Heart right ventricle (tissue), 16 donors: Measurements from ENCODE around the gene CDC27. TPM values are rescaled to one million over a fixed set of nuclear protein-coding genes. Genes with fewer than 3 reads are reported as not detected.
"Not testable (repeated sequence)": the region's sequence is repeated elsewhere in the genome, so short reads cannot be mapped to it uniquely, and the experiment has no call there.

Experiments used
- ATAC-seq, 8 donors: fragments of 200-7000 bp; cut with Tn5 transposase; one replicate each; pipeline ENCODE4 v1.9.1; 2020; ENCODE audit warnings: mild to moderate bottlenecking in 8 of 8, moderate library complexity in 8 of 8, moderate number of reproducible peaks in 1 of 8
- DNase-seq, 2 donors: peaks; one replicate each; pipeline ENCODE4 v3.0.0-alpha.2; 2020
- H3K27ac ChIP-seq, 10 donors: fragments of 200-600 bp; sonication (generic) in 2 of 10; one replicate each; pipeline versions ENCODE4 v1.5.0 to v1.8.0; 2020 to 2022; ENCODE audit warnings: mild to moderate bottlenecking in 3 of 10
- H3K27me3 ChIP-seq, 7 donors: fragments of 200-600 bp; one replicate each; pipeline ENCODE4 v1.8.0; 2021 to 2022; ENCODE audit warnings: mild to moderate bottlenecking in 2 of 7
- H3K36me3 ChIP-seq, 9 donors: fragments of 200-600 bp; sonication (generic) in 1 of 9; one replicate each; pipeline versions ENCODE4 v1.5.0 to v1.8.0; 2020 to 2022; ENCODE audit warnings: mild to moderate bottlenecking in 2 of 9
- H3K4me1 ChIP-seq, 9 donors: fragments of 200-600 bp; sonication (generic) in 1 of 9; one replicate each; pipeline versions ENCODE4 v1.5.0 to v1.8.0; 2020 to 2022; ENCODE audit warnings: mild to moderate bottlenecking in 4 of 9
- H3K4me3 ChIP-seq, 10 donors: fragments of 200-600 bp; sonication (generic) in 2 of 10; one replicate each; pipeline versions ENCODE4 v1.5.0 to v1.8.0; 2020 to 2022; ENCODE audit warnings: mild to moderate bottlenecking in 7 of 10, moderate library complexity in 2 of 10
- H3K9me3 ChIP-seq, 11 donors: fragments of 200-600 bp in 10 of 11; sonication (generic) in 2 of 11; one replicate each; pipeline versions ENCODE4 v1.5.0 to v1.8.0; 2013 to 2022; ENCODE audit warnings: mild to moderate bottlenecking in 2 of 11, control low read depth in 1 of 11, moderate library complexity in 1 of 11
- WGBS, 2 donors: extraction: QIAGEN DNeasy Blood & Tissue Kit; methylation state at CpG; one replicate each; pipeline ENCODE4 v1.1.7; 2013; ENCODE audit warnings: inconsistent platforms in 1 of 2; 5-methylcytosine and 5-hydroxymethylcytosine counted together
- intact Hi-C, 10 donors: fragments of 100-400 bp; cut with DNase I; formaldehyde crosslinking; loops; one replicate each; pipeline versions ENCODE4 v1.11.1 to v1.14.2; 2022
- polyA plus RNA-seq, 2 donors: library from polyadenylated mRNA; stranded (reverse); fragments of 200-250 nt; gene quantifications; one replicate each; pipeline ENCODE4 v1.2.3, GENCODE V29; 2013
- total RNA-seq, 10 donors: library from RNA; stranded (reverse); fragmentation: NEBNext Ultra II Directional in 3 of 10; extraction: Animal tissue kit (Norgen Biotek cat#: 25700) in 3 of 10; gene quantifications; one replicate each; pipeline versions ENCODE4 v1.2.1 to v1.2.4, GENCODE V29; 2021 to 2023
- TF ChIP-seq, protein P1 (sequence below), 9 donors: fragments of 200-600 bp; sonication (generic) in 2 of 9; IDR thresholded peaks; one replicate each; pipeline versions ENCODE4 v1.5.0 to v1.8.0; 2021 to 2022; ENCODE audit warnings: antibody characterized with exemption in 9 of 9, mild to moderate bottlenecking in 5 of 9, moderate library complexity in 1 of 9
- donor health status: Arrhythmogenic right ventricular cardiomyopathy.
- donor health status: ischemic (EF 13 %, LVEDD 7.1; RV severe dilation, severe dysfunction).
- donor health status: healthy with polysubstance abuse.
- donor health status: DM: no; HTN: yes; CAD: no.
- donor health status: DM: no; HTN: no; CAD: no.
- donor health status: ischemic (EF 25% LVEDD 6.9; RV normal size, moderate dysfunction).
- donor health status: ischemic (EF 25% LVEDD 5.7; RV mildly dilated, moderate dysfunction).
- donor health status: healthy.
- donor health status: DM: yes; HTN: yes; CAD: no.
- donor health status: Ischemic cardiomyopathy.
- donor health status: ischemic (EF 35%, LVEDD 5.7; RV mildly dilated, moderate dysfunction).
- donor health status: nonischemic (EF 11% LVEDD 7.7; RV severe dilation, severe dysfunction).
- donor health status: DM: yes; HTN: yes; CAD: no.
- donor health status: PGD.
- donor health status: ischemic (EF 29% LVEDD 5.4; RV normal size, mild dysfunction).
- donor health status: nonischemic (EF 23%, LVEDD 6.1; RV moderate dilation, normal function).

The CDC27 gene
- total and polyA plus RNA-seq, 12 donors, result 14.0 to 103 (median 79.7) TPM

GRCh38 chr17:47220531-47220999 is 31.5 kb upstream of the CDC27 start:
- H3K4me3 ChIP-seq, result no peak overlapping the region
- peaks cover 19 to 69% (median 43%) of the 10 kb centered on the region in 9 donors for H3K4me1 ChIP-seq
- WGBS, 2 donors, result 61 to 69% methylated on average over 7 of the region's 7 CpGs
- no peaks in the 10 kb centered on the region for H3K9me3 ChIP-seq
- DNase-seq (no peak), ATAC-seq (no peak)
- intact Hi-C loops, result loop anchor here in 2 of 10 donors (5.0 to 10.0 kb wide), 2 partner anchors 33 to 46 kb away; partner anchors contain the start of gene CDC27 (in 1 of the 2)
- no peaks in the 10 kb centered on the region for H3K36me3 ChIP-seq
- TF ChIP-seq, protein P1, sequence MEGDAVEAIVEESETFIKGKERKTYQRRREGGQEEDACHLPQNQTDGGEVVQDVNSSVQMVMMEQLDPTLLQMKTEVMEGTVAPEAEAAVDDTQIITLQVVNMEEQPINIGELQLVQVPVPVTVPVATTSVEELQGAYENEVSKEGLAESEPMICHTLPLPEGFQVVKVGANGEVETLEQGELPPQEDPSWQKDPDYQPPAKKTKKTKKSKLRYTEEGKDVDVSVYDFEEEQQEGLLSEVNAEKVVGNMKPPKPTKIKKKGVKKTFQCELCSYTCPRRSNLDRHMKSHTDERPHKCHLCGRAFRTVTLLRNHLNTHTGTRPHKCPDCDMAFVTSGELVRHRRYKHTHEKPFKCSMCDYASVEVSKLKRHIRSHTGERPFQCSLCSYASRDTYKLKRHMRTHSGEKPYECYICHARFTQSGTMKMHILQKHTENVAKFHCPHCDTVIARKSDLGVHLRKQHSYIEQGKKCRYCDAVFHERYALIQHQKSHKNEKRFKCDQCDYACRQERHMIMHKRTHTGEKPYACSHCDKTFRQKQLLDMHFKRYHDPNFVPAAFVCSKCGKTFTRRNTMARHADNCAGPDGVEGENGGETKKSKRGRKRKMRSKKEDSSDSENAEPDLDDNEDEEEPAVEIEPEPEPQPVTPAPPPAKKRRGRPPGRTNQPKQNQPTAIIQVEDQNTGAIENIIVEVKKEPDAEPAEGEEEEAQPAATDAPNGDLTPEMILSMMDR (IDR thresholded peaks at IDR 0.05), result no peak
- no peaks in the 10 kb centered on the region for H3K27me3 ChIP-seq
- no peak overlapping the region for H3K27ac ChIP-seq

DNA sequence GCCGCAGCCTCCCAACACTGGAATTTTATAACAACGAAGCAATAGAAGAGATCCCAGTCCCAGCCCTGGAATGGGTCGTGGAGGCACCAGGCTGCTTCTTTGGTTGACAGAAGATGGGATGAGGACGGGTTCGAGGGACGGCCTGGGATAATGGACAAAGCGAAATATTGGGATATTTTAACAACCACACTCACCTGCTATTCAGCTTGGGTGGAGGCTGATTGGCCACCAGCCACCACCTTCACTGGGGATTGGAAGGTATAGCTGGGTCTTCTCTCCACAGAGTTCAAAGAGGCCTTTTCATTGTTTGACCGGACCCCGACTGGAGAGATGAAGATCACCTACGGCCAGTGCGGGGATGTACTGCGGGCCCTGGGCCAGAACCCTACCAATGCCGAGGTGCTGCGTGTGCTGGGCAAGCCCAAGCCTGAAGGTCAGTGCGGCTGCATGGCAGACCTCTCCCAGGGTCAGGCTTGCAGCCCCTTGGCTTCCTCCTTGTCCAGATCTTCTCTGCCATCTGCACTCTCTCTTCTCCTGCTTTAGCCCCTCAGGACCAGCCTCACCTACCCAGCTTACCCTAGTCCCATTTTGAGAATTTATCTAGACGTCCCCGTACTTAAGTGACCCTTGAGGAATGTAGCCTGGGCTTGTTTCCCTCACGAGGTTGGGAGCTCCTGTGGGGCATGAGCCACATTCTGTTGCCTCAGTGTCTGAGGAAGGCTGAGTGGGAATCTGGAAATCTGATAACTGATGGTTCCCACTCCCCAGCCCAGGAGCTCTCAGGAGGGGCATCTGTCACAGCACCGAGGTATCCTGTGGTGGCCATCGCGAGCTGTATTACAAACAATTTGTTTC is 30.8 kb upstream of the CDC27 start:
- TF ChIP-seq, protein P1 (IDR thresholded peaks at IDR 0.05), result no peak
- Histone ChIP-seq H3K27me3 (no peaks in the 10 kb centered on the region), H3K36me3 (no peaks in the 10 kb centered on the region), H3K9me3 (no peaks in the 10 kb centered on the region), H3K4me3 (no peak overlapping the region), H3K4me1 (peaks cover 14 to 62% (median 37%) of the 10 kb centered on the region in 9 donors), H3K27ac (peak overlapping the region in 7 of 10 donors; percentile 3 to 67 (median 59))
- peak in 5 of 8 donors; percentile 2 to 29 (median 6) for ATAC-seq
- WGBS, 2 donors, result 70 to 80% methylated on average over 21 of the region's 21 CpGs
- DNase-seq, result no peak
- intact Hi-C loops, result loop anchor here in 2 of 10 donors (5.0 to 10.0 kb wide), 2 partner anchors 33 to 45 kb away; partner anchors contain the start of gene CDC27 (in 1 of the 2)

DNA sequence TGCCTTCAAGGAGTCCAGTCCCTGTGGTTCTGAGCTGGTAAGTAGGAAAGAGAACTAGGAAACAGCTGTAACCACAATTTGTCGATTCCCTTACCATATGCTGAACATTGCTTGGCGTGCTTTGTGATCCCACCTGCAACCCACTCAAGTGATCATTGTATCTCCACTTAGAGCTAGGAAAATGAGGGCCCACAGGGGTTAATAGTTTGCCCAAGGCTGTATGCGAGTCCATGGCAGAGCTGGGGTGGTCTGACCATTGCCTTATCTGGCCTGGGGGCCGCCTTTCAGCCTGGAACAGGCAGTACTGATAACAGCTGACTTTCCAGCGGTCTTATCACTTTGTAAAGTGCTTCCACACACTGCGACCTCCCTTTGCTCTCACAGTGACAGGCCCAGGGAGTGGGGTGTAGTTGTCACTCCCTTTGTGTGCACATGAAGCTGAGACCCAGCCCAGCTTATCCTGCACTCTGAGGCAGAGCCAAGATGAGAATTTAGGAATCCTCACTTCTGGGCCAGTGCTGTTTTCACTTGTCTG is 29.9 kb upstream of the CDC27 start:
- TF ChIP-seq, protein P1 (IDR thresholded peaks at IDR 0.05), result no peak
- intact Hi-C loops, result no loop called here
- peak overlapping the region in 8 of 10 donors; percentile 3 to 67 (median 58) for H3K27ac ChIP-seq
- no peaks in the 10 kb centered on the region for H3K36me3 ChIP-seq
- H3K27me3 ChIP-seq, result no peaks in the 10 kb centered on the region
- H3K4me1 ChIP-seq, result peaks cover 8 to 53% (median 28%) of the 10 kb centered on the region in 9 donors
- DNase-seq (peak in 1 of 2 donors; percentile 18), ATAC-seq (peak in 7 of 8 donors; percentile 57 to 88 (median 69))
- WGBS, 2 donors, result 30 to 36% methylated on average over 6 of the region's 6 CpGs
- H3K4me3 ChIP-seq, result no peak overlapping the region
- no peaks in the 10 kb centered on the region for H3K9me3 ChIP-seq

- ATAC-seq, H3K27ac ChIP-seq, H3K4me3 ChIP-seq, DNase-seq, intact Hi-C loops, H3K36me3 ChIP-seq, H3K9me3 ChIP-seq, H3K27me3 ChIP-seq: not testable (repeated sequence)
- peaks cover 2 to 40% (median 16%) of the 10 kb centered on the region in 9 donors for H3K4me1 ChIP-seq
- 62 to 90% methylated on average over 2 of the region's 2 CpGs for WGBS, 2 donors
Observed at GRCh38 chr17:47217279-47217678, 28.2 kb upstream of the CDC27 start.

- H3K4me3 ChIP-seq, DNase-seq, ATAC-seq, H3K27ac ChIP-seq, intact Hi-C loops, H3K9me3 ChIP-seq, H3K27me3 ChIP-seq, H3K36me3 ChIP-seq: not testable (repeated sequence)
- WGBS, 2 donors, result 91 to 94% methylated on average over 4 of the region's 4 CpGs
- peaks cover 2 to 40% (median 16%) of the 10 kb centered on the region in 9 donors for H3K4me1 ChIP-seq
Observed at GRCh38 chr17:47216821-47217220, 27.7 kb upstream of the CDC27 start.
